Amniotic stem cell (primary cell): ENCODE results near the gene C10orf143.

Experiments
- DNase-seq: peaks from one replicate; lab custom pipeline; 2025; lab: John Stamatoyannopoulos, UW

Gene C10orf143

DNA sequence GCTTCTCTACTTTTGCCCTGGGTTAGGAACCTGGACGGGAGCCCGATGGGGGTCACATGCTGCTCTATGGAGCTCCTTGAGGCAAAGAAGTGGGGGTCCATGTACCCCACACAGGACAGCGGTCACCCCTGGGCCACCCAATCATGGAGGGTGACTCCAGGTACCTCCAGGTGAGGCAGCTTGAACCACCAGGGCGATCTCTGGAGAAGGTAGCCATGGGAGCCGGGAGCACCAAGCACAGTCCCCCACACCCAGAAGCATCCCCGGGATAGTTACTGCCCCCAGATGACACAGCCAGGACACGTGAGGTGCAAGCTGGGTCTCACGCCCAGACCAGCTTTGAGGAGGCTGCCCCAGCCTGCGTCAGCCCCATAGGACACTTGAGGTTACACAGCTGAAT lies 58.4 kb downstream of the C10orf143 start:
- DNase-seq: no peak

DNA sequence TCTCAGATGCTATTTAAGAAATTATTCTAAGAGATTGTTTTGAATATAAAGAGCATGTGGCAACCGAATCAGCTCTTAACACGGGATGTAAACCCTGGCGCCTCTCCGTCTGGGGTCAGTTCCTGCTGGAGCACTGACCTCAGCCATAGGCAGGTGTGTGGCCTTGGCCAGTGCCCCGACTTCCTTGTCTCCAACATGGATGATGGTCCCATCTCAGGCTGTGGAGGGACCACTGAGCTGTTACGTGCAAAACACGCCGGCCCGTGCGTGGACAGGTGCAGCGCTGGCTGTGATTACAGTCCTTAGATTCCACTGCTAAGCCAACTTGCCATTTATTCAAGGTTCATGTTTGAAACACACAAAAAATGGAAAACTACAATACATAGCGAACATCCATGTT lies 59.9 kb downstream of the C10orf143 start:
- no peak for DNase-seq

DNA sequence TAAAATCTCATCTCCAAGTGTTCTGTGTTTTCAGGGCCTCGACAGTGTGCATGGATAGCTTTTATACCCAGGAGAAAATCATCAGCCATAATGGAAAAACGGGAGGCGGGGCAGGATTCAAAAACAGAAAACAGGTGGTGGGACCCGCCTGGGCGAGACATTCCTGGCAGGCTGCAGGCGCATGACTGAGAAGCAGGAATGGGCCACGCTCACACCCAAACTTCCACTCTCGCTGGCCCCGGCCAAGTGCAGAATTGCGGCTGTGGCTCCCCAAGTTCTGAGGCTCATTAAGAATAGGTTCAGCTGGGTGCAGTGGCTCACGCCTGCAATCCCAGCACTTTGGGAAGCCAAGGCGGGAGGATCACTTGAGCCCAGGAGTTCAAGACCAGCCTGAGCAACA lies 60.6 kb downstream of the C10orf143 start:
- DNase-seq: no peak

DNA sequence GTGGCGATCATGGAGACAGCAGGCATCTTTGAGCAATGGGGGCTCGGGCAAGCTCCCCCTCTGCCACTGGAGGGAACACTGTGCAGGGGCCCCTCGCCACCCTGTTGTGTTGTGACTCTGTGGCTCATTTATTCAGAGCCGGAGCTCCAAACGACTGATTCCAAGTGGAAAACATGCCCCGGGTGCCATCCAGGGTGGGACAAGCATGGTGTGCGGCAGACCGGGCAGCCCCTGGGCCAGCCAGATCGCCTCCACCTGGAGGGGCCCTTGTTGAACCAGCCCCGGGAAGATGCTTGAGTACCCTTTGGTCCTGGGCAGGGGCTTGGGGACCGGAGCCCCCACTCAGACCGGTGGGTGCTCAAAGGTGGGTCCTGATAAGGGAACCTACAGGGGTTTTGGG lies 61.4 kb downstream of the C10orf143 start:
- no peak for DNase-seq

DNA sequence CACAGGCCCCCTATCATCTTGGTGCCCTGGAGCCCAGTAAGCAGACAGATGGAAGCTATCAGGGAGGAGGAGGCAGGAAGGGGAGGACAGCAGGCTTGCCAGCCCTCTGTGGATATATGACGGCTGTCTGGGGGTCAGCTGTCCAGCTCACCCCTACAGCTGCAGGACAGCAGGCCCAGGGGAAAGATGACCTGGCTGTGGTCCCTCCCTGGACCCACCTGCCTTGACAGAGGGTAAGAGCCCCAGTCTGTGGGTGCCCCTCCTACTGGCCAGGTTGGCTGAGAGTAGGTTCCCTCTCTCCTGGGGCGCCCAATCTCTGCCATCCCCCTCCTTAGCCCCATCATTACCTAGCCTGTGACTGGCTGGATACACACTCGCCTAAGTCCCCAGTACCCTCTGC lies 62.5 kb downstream of the C10orf143 start:
- no peak for DNase-seq

DNA sequence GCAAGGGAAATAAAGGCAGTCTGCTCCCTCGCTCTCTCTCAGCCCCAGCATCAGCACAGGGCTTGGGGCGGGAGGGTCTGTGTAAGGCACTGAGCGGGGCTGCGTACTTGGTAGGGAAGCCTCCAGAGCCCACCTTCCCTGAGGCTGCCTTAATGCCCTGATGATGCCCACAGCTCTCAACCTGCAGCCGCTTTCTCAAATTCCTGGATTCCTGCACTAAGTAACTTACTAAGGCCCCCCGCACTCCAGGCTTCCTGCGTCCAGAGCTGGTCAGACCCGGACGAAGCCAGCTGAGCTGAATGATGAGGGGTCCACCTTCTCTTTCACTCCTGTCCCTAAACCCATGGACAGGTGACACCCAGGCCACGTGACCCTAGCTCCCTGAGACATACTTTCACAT lies 63.3 kb downstream of the C10orf143 start:
- no peak for DNase-seq

DNA sequence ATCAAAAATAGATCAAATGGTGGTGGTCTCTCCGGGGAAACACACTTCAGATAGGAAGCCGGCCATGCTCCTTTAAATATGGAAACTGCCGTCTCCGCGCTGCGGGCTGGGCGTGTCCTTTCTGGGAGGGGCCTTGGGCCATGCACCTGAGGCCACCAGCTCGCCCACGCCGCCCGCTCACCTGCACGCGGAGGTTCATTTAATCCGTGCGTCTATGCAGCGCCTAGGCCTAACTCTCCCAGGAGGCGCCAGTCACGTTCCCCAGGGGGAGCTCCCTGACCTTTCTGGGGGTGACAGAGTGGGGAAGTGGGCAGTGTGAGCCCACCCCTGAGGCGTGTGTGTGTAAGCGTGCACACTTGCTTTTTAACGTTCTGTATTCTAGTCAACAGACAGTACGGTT lies 64.0 kb downstream of the C10orf143 start:
- no peak for DNase-seq

DNA sequence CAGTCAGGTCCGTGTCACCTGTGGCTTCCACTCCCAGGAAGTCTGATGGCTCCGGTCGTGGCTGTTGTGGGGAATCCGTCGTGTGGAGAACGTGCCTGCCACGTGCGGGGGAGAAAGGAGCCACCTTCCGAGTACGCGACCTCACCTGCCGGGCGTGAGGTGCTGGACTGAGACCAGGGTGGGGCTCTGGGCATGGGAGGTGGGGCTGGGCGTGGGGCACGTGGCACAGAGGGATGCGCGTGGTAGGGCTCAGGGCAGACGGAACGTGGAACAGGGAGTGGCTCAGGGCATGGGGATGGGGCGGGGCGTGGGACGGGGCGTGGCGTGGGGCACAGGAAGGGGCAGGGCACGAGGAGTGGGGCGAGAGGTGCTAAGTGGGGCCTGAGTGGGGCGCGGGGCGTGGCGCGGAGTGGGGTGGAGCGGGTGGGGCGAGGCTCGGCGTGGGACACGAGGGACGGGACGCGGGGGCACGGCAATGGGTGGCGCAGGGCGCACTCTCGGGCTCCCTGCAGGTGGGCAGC lies 64.8 kb downstream of the C10orf143 start:
- no peak for DNase-seq

DNA sequence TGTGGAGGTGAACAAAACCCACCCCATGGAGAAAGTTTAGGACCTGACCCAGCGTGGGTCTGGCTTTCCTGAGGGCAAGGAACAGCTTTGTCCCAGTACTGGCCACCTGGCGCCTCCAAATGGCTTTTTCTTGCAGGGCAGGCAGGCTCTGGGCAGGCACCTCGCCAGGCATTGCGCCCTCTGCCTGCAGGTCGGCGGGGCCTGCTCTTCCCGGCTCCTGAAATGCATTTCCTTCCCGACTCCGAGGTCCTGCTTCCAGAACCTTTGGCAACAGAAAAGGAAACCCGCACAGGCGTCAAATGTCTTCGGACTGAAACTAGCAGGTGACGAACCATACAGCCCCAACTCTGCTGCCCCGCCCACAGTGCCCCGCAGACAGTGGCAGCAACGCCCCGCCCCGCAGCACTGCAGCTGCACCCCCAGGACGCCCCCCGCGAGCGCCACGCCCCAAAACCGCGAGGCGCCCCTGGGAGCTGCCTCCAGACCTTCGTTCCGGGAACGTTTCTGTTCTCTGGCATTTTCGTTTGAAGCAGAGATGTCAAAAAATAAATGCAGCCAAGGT lies 65.5 kb downstream of the C10orf143 start:
- no peak for DNase-seq

DNA sequence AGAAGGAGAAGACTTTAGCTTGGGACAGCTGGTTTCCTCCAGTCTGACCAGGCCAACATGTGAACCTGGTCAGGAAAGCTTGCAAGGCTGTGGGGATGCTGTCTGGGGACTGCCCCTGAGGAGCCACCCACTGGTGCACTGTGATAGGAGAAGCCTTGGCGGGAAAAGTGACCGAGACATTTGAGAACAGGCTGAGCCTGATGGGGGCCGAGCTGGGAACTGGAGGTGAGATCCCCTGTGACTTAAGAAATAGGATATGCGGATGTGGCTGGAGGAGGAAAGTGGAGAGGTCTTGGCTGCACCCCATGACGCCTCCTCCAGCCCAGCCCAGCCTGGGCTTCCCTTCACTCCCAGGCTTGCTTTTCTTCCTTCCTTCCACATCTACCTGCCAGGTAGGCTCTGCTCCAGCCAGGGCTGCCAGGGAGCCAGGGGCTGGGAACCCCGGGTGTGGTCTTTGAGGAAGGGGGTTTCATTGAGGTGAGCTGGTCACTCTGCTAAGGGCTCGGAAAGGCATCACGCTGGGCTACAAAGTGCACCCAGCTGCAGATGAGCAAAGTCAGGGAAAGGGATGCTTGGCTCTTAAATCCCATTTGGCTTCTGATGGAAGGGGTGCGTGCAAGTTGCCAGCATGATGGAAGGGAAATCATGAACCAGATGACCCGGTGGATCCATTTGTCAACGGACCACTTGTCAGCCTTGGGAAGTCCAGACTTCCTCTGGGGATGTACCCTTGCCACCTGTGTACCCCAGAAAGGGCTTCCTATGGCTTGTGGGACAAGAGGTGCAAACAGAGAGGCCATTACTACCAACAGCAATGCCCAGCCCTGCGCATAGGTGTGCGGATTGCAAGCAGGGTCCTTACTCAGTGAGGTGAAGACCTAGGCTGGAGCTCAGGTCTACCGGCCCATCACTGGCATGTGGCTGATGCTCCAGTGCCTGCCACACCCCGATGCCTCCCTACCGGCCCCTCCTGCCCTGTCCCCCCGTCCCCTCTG lies 66.3 kb downstream of the C10orf143 start:
- no peak for DNase-seq

DNA sequence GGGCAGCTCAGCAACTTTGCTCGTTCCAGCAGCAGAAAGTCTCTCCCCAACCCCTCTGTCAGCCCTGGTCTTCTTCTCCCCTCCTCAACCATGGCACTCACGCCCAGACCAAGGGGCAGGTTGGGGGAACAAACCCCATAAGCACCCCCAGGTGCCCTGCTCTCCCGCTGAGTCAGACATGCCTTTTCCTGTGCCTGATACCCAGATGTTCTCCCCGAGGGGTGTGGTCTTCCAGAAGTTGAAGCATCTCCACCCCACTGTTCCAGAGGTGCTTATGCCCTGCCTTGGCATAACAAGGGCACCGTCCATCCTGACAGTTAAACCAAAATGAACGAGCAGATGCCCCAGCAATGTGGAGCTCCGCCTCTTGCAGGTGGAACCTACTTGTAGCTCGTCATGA lies 67.1 kb downstream of the C10orf143 start:
- DNase-seq: no peak

DNA sequence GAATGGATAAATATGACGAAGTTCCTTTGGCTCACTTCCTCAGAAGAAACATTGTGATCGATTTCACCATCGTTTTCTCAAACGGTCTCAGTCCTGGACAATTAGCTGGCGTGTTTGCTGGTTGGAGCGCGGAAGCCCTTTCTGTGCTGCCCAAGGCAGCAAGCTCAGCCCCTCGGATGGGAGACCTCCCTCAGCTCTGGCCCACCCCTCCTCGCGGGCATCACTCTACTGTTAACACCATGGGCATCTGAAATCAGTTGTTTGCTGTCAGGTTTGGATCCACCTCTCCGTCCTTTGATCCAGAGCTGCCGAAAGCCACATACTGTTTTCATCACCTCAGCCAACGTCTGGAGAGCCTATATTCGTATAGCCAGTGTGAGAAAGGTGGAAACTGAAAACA lies 68.2 kb downstream of the C10orf143 start:
- no peak for DNase-seq

DNA sequence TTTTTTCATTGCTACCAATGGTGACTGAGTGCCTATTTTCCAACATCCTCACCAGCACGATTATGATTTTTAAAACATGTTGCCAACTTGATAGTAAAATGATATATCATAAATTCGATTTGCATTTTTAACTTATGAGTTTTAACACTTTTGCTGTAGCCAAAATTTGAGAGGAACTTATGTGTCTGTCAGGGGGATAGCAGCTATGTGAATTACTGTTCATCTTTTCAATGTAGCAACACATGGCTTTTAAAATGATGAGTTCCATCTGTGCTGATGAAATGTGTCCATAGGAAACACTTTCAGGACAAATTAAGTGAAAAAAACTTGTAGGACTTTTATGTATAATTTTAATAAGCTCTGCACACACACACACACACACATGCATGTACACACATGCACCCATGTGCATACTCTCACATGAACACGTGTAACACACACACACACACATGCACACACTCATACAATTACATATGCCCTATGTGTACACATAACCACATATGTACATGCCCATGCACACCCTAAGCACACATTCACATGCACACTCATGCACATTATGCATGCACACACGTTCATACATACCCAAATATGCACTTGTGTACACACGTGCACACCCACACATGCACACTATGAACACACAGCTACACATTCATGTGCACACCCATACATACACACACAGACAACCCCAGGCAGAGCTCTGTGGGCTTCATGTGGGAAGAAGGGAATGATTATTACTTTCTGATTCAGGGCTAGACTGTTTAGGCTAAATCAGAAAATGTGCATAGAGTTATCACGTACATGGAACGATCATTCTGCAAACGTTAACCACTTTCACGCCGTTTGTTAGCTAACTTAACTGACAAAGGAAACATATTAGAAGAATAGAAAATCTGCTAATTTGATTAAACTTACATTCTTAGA lies 68.9 kb downstream of the C10orf143 start:
- DNase-seq: no peak

DNA sequence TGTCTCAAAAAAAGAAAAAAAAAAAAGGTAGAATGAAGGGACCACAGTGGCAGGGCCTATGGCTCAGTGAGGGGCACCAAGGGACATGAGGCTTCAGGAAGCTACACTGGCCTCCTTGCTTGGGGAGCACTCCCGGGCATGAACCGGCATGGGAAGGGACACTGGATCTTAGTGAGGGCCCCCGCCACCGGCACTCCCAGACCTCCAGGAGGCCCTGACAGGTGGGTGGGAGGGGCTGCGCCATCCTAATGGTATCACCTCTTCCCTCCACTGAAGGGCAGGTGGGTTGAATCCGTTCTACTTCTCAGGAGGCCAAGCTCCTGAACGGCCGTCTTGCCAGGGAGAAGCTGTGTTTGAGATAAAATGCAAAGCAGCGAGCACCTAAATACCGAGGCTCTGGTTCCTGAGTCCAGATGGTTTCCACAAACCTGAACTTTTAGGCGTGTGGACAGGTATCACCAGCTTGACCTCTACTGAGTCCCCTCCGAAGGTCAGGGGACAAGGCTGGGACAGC lies 69.8 kb downstream of the C10orf143 start:
- DNase-seq: no peak

DNA sequence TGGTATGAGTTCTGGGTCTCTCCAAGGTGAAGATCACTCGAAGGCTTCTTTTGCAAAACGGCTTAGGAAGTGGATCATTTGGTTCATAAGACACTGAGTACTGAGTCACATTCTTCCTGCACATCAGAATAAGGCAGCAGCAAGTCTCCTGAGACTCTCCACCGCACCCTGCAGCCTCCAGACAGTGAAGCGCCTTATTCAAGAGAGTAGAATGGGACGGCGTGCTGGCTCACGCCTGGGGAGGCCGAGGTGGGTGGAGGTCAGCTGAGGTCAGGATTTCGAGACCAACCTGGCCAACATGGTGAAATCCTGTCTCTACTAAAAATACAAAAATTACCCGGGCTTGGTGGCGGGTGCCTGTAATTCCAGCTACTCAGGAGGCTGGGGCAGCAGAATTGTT lies 70.3 kb downstream of the C10orf143 start:
- no peak for DNase-seq

DNA sequence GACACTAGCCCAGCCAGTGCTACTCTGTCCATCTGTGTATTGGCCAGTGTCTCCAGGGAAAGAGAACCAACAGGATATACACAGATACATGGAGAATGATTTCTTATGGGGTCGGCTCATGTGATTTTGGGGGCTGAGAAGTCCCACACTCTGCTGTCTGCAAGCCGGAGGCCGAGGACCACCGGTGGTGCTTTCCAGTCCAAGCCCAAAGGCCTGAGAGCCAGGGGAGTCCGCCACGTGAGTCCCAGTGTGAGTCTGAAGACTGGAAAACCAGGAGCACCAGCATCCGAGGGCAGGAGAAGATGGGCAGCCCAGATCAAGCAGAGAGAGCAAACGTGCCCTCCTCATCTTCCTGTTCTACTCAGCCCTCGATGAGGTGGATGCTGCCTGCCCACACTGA lies 71.5 kb downstream of the C10orf143 start:
- no peak for DNase-seq

DNA sequence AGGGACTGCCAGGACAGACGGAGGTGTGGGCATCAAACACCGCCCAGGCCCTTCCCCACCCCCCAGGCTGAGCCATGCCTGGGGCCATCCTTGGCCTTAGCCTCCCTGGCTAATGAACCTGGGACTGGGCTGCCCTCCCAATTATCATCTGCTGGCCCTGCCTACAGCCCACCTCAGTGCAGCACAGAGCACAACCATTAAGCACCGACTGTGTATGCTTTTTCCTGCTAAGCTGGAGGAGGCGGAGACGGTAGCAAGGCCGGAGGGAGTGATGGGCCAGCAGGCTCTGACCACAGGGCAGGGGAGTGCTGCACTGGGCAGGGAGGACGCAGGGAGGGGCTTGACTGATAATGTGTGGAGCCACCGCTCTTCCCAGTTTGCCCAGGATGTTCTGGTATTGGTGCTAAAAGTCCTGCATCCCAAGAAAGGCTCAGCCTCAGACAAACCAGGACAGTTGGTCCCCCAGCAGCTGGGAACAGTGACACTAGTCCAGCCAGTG lies 72.0 kb downstream of the C10orf143 start:
- no peak for DNase-seq

DNA sequence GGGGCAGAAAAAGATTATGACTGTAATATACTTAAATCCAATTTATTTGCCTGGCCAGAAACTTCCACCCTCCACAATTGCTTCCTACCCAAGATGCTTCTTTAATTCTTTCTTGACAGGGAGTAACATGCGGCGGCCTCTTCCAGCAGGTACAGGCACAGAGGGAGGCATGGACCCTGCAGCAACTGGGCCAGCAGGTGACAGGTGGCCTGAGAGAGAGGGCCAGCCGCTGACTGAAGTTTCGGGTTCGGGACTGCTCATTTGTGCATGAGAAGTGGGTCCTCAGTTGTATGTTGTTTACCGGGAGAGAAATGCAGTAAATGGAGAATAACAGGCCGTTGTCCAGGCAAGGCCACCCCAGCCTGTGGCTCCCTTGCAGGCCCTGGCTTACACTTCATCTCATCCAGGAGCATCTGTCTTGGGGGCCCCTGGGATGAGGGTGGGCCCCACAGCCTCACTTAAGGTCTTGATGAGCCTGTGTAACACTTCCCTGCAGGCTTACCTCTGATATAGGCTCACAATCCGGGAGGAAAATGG lies 72.5 kb downstream of the C10orf143 start:
- DNase-seq: no peak

DNA sequence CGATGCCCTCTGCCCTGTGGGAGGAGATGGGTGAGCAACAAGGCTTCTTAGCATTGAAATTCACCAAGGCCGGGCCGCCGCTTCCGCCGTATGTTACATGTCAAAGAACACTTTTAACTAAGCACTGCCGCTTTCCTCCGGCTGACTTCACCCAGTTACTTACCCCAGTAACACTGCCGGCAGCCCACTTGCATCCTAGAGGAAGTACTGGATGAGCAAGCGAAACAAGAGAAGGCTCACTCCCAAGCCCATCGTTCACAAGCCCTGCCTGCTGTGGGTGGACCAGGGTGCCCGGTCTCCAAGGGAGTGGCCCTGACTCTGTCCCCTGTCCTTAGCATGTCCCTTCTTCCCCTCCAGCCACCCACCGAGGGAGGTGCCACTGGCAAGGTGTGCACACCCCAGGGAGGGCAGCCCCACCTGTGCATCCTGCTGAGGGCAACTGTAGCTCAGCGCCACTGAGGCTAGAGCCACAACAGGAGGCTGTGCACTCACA lies 73.4 kb downstream of the C10orf143 start:
- DNase-seq: no peak

DNA sequence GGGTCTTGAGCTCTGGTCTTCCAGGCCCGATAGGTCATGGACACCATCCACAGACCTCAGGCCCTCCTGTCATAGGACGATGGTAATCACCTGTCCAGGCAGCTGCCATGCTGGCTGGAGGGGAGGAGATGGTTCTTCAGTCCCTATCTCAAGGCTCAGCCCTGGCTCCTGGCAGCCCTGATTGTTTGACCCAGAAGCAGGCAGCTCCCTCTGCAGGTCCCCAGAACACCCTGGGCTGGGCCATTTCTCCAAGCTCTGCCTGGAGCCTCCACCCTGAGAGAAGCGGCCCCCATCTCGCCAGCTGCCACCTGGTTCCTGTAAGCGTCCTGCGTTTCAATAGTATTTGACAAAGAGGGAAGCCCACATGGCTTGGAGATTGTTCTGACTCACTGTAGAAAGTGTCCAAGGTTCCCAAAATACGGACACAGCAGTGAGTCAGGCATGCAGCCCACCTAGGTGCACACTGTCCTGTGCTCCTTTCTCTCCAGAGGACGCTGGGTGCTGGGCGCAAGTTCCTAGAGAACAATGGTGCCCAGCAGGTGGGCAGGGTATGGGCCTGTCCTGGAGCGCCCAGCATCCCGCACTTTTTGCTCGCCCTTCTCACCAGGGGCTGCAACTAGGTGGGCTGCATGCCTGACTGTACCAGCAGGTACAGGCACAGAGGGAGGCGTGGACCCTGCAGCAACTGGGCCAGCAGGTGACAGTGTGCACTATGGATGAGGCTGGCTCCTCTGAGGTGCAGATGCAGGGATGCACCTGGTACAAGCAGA lies 74.1 kb downstream of the C10orf143 start:
- no peak for DNase-seq

DNA sequence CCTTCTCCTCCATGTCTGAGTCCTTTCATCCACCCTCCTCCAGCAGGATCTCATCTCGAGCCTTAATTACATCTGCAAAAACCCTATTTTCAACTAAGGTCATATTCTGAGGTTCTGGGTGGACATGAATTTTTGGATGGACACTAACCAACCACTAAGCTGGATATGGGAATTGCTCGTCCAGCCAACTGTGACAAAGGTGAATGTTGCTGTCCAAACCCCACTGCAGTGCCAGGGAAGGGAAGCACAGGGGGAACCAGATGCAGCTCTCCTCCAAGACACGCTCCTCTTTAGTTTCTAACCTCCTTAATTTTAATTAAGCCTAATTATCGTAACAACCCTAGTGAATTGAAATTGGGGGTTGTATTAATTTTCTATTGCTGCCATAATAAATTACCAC lies 81.4 kb downstream of the C10orf143 start:
- no peak for DNase-seq
